Islet of Langerhans (tissue), 1 donor: Measurements from ENCODE around the gene KCTD1.

ENCODE experiments used
- FAIRE-seq: peaks from one replicate; lab custom pipeline; 2011; peaks lifted over from hg19 to GRCh38; lab: Jason Lieb, UNC

The KCTD1 gene

DNA sequence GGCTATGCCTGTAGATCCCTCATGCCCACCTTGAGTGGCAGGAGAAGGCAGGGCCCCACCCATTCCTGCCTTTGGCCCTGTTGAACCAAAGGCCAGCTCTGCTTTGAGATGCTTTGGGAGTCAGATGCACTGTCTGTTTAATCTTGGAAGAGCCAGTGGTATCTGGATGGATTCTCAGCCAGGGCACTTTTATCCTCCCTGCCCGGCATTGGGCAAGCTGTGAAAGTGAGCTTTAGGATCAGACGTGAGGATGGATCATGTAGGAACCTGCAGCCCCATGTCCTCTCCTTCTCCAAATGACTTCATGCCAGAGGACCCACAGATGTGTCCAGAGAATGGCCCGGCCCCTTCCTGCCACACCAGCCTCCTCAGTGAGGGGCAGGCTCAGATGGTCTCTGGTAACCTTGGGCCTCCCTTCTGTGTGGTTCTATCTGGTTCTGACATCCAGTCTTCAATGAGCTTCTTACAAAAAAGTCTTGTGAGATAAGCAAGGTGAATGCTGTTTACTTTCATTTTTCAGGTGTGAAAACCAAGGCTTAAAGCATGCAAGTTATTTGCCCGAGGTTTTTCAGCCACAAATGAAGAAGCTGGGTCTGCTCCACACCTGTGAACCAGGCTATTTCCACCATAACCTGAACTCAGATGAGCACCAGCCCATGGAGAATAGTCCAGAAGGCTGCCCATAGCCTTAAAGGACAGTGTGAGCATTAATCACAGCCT, 123.8 kb downstream of the KCTD1 start:
- FAIRE-seq, result no peak

DNA sequence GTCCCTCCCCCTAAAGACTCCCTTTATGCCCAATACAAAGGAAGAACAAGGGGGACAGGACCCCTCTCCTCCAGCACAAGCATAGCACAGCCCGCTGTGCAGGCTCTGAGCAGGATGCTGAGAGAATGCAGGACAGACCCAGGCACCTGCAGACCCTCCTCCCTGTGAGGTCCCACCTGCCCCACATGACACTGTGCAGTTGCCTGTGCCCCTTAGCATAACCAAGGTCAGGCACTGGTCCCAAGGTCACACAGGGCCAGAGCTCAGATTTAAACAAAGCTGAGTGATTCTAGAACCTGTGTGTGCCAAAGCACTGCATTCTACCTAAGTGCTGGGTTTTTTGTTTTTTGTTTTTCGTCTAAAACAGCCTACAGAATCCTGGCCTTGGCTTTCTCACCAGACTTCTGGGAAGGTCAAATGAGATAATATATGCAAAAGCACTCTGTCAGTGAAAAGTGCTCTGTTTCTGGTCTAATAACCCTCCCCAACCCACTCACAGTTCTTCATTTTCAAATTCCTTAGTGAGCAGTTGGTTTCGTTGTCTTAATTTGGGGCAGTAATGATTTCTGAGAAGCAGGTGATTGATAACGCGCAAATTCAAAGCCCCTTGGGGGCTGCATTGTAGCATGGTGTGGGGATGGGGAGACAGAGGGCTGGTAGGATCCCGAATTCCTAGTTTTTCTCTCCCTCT, 125.7 kb downstream of the KCTD1 start:
- no peak for FAIRE-seq

DNA sequence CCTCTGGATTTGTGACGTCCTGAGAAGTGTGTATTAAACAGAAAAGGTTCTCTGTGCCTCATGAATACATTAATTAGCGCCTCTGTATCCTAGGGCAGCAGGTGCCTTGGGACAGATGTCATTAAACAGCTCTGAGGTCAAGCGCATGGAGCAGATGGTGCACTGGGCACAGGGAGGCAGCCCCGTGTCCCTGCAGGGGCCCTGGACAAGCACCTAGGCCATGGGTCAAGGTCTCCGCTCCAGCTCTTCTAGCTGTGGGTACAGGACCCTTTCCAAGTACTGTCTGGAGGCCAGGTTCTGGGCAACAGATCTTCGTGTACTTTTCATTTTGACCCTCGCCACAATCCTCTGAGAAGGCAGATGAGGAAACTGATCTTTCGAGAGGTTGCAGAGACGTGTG, 126.4 kb downstream of the KCTD1 start:
- no peak for FAIRE-seq

DNA sequence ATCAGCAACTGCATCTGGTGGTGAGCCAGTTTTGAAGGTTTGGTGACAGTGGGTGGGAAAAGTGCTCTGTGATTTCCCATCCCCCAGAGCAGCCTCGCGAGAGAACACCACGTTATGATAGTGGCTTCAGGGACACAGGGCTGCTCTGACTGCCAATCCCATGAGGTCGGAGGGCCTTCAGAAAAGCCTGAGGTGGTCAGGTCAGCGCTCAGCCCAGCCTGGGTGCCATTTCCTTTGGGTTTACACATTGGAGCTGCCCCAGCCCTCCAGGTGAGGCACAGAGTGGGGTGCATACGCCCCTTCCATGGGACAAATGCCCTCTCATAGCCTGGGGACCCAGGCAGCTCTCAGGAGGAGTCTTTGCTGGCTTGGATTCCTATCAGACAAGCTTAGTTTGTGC, 126.8 kb downstream of the KCTD1 start:
- no peak for FAIRE-seq

DNA sequence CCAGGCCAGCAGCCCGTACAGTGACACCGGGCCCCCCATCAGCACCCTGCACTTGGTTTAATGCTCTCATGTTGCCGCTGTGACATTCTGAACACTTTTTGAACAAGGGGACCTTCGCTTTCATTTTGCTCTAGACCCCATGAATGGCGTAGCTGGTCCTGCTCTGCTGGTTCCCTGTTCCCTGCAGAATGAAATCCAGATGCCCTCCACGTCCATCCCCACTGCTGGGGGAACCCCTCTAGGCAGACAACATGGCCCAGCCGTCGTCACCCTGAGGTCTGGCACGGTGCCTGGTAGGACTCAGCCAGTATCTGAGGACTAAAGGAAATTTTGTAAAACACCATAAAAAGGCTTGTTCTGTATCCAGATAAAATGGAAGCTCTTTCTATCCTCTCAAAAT, 128.6 kb downstream of the KCTD1 start:
- no peak for FAIRE-seq

DNA sequence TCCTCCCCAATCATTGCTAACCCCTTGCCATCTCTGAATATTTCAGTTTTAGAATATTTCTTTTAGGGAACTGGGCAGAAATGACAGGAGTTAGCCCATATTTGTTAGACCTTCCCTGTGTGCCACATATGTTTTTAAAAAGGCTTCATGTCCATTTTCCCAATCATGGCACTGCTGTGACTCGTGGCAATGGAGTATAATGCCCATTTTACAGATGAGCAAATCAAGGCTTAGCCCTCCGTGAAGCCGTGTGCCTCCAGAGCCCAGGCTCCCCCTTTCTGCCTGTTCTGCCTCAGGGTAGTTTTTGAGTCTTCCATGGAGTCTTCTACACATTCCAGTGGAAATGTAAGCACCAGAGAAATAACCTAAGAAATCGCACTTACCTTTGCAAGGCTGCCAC, 130.1 kb downstream of the KCTD1 start:
- FAIRE-seq, result no peak

DNA sequence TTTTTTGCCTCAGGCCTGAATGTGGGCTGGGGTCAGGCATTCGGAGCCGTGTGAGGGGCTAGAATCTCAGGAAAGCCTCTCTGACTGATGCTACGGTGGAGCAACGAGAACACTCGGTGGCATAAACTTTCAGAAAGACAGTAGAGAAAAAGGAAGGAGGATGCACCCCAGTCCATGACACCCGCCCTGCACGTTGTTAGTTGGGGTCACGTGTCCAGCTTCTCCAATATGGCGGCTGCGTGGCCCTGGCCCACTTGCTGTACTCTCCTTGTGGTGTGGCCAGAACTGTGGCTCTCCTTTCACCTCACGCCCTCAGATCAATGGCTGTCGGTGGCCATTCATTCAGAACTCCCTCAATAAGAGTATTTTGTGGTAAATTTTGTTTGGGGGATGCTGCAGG, 131.2 kb downstream of the KCTD1 start:
- FAIRE-seq, result no peak

DNA sequence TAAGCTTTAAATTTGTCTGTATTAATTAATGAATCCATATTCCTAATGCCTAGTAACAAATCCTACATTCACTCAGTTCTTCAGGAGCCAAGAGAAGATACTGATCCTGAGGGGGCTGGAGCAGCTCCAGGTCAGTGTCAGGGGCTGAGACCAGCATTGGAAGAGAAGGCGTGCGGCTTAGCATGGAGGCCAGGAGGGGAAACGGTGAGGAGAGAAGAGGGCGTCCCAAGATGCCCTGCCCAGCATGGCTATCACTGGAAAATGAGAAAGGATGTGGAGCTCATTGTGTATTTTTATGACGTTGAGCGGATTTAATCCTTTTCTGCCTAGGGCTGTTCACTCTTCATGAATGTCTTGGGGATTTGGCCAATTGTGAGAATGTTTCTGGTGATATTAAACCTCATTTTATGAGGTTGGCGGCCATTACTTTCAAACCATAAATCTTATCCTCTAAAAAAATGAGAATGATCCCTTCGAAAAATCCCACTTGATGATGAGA, 131.7 kb downstream of the KCTD1 start:
- no peak for FAIRE-seq

DNA sequence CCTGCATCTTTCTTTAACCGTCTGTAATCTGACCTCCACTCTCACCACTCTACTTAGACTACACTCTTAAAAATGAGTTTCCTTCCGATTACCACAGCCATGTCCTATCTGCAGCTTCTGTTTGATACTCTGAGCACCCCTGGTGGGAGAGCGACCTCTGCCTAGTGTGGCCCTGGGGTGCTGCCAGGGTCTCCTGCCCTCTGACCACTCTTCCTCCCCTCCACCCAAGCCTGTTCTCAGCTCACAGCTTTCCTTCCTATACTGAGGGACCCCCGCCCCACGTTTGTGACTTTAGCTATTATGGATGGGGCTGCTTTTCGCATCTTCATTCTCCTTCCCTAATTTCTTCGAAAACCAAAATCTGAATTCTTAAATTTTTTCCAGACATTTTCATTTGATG, 132.7 kb downstream of the KCTD1 start:
- FAIRE-seq, result no peak

DNA sequence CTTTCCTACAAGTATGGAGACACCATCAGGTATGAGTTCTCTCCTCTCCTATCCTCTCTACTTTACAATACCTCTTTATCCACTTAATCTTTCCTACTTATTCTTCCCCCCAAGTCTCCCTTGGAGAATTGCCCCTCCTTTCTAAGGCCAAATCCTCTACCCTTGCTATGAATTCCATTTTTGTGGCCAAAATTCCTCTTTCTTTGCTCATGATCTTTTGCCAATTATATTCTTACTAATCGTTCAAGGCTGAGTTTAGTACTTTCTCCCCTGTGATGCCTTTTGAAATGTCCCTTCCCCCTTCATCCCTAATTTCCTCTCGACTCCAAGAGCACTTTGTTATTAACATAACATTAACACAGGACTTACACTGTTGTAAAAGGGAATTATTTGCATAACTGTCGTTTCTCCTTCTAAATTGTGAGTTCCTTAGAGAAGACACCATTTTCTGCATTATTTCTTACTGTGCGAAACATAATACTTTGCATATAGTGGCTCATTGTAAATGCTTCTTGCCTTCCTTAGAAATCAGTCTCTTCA, 133.4 kb downstream of the KCTD1 start:
- FAIRE-seq, result no peak

DNA sequence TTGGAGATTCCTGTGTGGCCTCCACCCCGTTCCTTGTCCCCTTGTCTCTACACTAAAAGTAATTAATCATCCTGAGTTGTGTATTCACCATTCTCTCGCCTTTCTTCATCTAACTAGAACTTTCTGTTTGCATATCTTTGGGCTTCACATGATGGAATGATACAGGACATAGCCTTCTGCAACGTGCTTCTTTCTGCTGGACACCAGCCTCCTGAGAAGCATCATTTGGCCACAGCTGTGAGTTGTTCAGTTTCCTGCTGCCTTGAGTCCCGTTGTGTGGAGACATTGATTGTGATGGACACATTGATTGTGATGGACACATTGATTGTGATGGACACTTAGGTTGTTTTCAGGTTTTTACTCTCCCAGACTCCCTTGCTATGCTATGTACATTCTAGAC, 139.3 kb downstream of the KCTD1 start:
- FAIRE-seq, result no peak

DNA sequence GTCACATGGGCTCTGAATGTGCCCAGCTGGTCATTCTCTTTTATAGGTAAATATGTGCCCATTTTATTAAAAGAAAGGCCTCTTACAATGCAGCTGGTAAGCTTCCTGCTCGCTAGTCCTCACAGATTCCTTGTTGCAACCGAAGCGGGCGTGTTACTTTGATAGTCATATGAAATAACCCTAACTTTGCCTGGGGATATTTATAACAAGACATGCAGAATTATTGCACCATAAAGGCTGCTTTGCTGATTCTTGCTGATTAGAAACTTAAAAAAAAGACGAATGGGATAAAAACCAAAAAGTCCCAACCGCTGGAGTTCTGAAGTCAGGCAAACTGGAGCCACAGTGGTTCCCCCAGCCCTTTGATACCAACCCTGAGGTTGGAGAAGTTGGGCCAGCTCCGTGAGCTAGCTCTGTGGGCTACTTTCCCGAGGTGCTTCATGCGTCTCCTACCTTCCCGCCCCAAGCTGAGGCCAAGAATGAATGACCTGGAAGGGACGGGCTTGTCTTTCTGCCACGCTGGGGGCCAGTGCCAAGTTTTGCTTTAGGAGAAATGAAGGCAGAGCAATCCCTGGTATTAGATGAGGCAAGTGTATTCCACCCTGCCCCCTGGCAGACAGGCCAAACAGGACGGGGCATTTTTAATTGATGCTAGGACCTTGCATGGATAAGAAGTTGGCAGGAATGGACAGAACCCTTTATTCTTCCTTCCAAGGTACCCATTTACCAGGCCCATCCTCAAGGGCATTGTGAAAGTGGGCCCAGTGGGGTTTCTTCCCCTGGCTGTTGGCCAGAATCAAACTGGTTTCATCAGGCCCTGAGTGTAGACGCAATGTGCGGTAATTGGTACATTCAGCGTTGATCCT, 140.4 kb downstream of the KCTD1 start:
- no peak for FAIRE-seq

DNA sequence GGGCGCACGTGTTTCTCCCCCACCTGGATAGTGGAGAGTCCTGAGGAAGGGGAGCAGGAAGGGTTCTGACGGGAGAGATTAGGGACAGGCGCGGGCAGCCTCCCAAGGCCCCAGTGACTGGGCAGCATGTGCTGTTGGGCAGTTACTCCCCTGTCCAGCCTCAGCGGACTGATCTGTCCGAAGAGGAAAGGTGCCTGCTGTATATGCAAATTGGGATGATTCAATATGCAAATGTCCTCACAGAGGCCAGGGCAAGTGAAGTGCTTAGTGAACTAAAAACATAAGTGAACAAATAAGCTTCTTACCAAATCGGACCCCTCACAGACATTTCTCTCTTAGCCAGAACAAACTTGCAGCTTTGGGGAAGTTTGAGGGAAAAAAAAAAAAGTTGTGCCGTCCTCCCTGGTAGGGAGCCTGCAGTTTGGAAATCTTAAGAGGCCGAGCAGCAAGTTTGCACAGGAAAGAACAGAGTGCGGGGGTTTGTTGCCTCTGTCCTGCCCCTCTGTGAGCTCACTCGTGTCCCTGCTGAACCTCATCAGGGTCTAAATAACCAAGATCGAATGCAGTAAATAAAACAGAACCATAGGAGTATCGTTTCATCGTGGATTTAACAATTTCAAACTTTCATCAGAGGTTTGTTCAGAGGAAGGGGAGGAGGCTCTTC, 141.4 kb downstream of the KCTD1 start:
- no peak for FAIRE-seq

DNA sequence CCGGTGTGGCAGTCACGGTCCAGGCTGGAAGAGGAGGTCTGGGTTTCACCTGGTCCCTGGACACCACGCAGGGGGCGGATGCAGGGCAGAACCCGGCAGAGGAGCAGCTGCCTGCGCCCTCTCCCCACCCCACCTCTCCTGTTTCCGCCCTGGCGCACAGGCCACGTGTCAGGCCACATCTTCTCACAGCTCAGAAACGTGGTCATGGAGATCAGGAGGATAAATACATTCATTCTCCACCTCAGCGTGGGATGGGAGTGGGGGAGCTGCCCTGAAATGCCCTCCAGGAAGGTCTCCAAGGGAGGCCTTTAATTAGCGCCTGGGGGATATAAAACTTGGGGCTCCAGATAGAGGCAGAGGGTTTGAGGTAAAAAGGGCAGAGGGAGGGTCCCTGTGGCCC, 142.0 kb downstream of the KCTD1 start:
- FAIRE-seq, result no peak

DNA sequence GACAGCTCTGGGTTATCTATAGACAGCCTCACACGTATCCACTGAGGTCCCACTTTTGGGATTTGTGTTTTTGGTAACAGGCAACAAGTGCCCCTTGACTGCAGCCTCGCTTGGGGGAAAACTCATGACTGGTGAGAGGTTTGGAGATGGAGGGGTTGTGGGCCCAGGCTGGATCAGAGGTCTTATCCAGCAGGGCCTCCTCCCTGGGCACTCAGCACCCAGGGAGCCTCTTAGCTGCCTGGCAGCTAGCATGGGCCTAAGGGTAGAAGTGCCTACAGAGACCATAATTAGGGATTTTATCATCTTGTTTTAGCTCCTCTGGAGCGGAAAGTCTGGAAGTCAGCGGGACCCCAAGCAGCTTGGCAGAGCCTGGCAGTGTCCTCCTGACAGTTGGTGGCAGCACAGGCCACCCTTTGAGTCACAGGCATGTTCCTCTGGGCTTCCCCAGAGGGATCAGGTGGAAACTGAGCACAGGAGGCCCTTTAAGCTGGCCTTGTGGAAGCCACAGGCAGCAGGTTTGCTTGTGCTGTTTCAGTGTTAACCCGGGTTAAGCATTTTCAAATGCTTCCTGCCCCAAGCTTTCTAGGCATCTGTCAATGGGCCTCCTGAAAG, 143.1 kb downstream of the KCTD1 start:
- FAIRE-seq, result no peak
